ENCODE measurements around the gene ERC2.
"Not testable (repeated sequence)": the region's sequence is repeated elsewhere in the genome, so short reads cannot be mapped to it uniquely, and the experiment has no call there.

Gene ERC2

DNA sequence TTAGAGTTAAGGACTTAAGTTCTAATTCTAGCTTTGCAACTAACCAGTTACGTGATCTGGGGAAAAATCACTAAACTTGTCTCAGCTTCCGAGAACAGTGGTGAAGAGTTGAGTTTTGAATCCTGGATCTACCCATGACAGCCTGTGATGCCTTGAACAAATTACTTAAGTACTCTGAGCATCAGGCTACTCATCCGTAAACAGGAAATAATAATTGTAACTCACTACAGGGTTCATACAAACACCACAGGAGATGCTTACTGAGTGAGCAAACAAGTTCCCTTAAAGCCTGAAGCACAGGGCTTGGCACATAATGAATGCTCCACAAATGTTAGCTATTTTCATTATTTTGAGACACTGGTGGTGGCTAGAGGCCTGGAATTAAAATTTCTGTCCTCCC is 158.8 kb downstream of the ERC2 start:
- DNase-seq (ENCODE audit: low read depth in 2 of 2), result no peak

DNA sequence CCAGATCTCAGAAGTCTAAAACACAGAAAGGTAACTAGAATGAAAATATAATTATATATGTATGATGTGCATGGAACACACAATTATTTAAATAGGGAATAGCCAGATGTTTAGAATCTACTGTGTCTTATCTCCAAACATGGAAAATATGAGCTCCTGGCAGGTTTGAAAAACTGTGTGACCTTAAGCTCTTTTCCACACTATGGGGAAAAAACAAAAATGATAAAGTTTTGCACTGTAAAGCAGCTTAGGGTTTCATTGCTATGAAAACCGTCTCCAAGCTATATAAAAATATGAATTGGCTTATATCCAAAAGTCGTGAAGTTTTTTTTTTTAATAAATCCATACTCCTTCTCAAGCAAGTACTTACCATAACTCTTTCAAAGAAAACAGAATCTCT is 159.8 kb downstream of the ERC2 start:
- no peak for DNase-seq (ENCODE audit: low read depth in 2 of 2)

DNA sequence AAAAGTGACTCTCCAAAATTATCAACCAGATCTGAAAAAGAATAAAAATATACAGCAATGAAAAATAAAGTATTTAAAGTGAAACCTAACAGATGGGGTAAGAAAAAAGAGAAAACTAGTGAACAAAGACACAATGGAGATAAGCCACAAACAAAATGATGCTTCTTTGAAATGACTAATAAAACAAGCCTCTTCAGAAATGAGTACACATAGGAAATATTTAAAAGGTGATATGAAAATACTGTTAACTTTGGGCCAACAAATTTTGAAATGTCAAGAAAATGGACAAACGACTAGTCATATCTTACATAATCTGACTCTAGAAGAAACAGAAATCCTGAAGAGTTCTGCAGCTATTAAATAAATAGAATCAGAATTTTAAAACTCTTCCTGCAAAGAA is 164.2 kb downstream of the ERC2 start:
- DNase-seq (ENCODE audit: low read depth in 2 of 2), result no peak

DNA sequence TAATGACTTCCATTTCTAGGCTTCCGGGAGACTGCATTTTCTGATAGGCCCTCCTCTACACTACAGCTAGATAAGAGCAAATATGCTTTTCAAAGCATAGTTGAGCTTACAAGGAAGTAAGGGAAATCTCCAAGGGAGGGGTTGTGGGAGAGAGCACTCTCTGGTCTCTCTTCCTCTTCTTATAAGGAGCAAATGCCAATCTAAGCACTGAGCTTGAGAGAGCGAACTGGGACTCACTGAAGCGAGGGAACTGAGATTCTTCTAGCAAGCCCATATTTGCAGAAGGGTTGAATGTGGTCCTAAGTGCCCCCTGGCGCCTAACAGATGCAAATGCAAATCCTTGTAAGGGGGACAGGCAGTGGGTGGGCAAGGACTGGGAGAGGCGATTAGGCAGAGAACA is 164.8 kb downstream of the ERC2 start:
- DNase-seq (ENCODE audit: low read depth in 2 of 2), result no peak

DNA sequence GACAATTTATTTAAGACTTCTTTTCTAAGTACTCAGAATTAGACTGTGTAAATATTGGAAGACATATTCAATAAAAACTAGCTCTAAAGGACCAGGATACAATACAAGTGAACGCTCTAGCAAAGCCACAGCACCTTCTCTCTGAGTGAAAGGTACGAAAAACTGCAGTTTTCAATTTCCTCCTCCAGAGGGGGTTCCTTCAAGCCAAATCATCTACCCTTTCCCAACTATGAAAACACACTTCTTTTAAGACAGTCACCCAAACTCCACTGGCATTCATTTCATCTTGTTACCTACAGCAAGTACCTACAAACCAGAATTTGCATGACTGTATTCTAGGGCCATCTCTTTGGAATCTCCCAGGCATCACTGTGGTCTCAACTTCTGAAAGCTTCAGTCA is 165.8 kb downstream of the ERC2 start:
- DNase-seq (ENCODE audit: low read depth in 2 of 2), result no peak

DNA sequence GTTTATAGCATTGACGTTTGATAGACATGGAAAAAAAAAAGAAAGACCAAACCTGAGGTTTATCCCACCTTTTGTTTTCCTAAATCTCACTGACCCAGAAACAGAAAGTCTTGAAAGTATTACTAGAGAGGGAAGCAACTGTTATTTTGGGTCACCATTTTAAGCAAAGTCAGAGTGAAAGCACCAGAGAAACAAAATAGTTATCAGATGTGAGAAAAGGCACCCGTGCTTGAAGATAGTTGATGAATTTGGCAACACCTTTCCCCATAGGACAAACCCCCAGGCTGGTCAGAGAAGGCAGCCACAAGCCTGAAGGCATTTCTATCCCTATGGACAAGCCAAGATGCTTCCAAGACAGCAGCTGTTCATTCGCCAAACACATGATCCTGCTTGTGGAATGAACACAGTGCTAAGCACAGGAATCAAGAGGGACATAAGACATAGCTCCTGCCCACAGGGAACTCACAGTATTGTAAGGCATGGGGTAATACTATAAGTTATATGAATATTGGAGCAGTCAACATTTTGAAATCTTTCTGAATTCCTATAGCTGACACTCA is 170.9 kb downstream of the ERC2 start:
- DNase-seq (ENCODE audit: low read depth in 2 of 2), result no peak

DNA sequence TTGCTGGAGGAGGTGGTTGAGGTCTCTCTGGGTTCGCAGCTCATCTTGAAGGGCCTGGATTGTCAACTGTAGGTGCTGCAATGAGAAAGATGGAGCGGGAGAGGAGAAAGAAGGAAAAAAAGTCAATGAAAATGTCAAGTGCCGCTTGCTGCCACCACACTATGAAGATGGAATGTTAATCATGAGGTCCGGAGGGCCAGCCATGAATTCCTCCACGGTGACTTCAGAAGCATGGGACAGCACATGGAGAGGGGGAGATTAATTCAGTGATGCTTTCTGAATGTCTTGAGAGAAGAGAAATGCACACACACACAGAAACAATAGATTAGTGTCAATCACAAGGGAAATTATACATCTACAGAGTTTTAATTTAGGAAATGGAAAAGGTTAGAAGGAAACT is 171.9 kb downstream of the ERC2 start:
- DNase-seq (ENCODE audit: low read depth in 2 of 2), result no peak

DNA sequence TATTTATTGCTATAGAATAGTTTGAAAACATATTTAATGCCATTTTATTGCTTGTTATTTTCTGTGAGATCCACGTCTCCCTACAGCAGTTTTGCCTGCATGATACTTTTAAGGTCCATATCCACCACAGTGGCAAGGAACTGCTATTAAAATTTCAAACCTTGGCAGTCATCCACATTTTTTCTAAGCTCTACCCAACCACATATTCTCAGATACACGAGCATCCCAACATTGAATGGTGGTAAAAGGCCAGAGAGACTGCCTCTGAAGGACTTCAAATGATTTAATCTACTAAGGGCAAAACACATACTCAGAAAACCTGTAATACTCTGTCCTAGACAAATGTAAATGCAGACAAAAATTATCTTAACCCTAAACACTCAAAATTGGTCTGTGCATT is 173.1 kb downstream of the ERC2 start:
- no peak for DNase-seq (ENCODE audit: low read depth in 2 of 2)

DNA sequence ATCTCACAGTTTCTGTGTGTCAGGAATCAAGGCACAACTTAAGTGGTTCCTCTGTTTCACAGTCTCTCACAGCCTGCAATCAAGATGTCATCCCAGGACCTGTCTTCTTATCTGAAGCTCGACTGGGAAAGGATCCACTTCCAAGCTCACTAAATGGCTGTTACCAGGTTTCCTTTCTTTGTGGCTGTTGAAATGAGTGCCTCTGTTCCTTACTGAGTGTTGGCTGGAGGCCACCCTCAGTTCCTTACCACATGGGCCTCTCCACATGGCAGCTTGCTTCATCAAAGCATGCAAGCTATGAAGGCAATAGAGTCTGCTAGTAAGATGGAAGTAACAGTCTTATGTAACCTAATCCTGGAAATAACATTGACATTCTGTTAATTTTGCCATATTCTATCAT is 174.0 kb downstream of the ERC2 start:
- DNase-seq (ENCODE audit: low read depth in 2 of 2), result no peak

DNA sequence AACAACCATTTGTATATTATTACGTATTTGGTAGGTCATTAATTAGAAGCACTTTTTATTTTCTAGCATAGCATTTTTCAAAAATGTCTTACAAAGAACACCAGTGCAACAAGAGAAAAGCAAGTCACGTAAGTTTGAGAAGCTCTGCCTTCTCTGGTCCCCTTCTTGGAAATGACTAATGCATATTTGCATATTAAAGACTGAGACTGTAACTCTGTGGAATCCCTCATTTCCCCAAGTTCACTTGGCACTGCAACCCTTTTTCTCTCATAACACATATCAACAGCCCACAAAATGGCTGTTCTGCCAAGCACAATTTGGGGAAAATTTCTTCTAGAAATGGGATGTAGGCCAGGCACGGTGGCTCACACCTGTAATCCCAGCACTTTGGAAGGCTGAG is 176.3 kb downstream of the ERC2 start:
- DNase-seq (ENCODE audit: low read depth in 2 of 2), result no peak

DNA sequence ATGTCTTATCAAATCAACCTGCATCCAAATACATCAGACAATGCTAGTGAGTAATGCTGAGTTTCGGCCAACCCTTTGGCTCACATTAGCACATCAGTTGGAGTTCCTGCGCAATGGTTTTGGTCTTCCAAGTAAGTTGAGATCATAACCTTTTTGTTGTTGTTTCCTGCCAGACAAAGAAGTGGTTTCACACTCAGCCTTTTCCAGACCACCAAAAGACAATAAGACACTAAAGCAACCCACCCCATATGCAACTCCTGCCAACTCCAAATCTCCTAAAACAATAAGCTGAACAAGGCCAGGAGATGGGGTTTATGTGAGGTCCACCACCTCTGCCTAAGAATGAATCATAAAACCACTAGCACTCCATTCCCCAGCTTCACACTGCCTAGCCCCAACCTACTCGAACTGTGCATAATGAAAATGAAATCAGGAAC is 177.0 kb downstream of the ERC2 start:
- DNase-seq (ENCODE audit: low read depth in 2 of 2), result no peak

DNA sequence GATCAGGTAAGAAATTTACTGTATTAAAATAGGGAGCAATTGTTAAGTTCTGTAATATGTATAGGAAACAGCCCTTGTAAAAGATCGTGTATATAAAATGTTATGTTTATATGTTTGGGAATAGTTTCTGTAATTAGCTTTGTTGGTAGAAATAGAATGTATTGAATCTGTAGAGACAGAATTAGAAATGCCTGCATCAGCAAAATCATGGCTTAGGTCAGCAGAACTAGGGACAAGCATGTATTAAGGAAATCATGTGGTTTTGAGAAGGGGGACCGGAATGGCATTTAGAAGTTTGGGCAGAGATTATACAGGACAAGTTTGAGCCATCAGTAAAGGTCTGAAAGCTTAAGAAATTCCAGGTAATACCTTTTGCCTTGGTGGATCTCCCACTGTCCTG is 177.9 kb downstream of the ERC2 start:
- DNase-seq (ENCODE audit: low read depth in 2 of 2), result no peak

DNA sequence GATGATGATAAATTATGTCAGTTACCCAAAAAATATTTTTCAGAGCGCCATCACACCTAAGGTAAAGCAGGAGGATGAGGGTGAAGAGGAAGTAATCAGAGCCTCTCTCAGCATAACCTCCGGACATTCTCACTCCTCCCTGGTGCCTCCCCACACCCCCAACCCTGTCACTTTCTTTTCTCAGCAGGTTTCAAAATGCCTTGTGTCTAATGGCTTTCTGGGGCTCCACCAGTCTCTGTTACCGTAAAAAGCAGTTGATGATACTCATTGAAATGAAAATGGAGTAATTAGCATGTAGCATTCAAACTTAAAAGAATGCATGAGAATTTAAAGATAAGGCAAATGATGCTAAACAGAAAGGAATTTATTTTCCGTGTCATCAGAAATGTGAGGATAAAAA is 180.0 kb downstream of the ERC2 start:
- no peak for DNase-seq (ENCODE audit: low read depth in 2 of 2)

DNA sequence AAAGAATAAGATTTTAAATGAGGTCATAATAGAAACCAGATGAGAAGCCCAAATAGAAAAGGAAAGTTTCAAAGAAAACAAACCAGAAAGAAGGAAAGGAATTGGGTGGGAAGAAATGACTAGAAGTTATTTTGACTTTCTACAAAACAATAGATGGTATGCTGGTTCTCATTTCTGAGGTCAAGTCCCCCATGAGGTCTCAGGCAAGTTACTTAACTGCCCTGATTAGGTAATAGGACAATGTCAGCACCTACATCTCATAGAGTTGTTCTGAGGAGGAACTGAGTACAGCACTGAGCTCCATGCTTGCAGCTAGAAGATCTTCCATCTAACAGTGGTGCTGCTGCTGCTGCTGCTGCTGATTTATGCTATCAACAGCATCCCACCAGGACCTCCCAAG is 185.9 kb downstream of the ERC2 start:
- DNase-seq (ENCODE audit: low read depth in 2 of 2), result no peak

DNA sequence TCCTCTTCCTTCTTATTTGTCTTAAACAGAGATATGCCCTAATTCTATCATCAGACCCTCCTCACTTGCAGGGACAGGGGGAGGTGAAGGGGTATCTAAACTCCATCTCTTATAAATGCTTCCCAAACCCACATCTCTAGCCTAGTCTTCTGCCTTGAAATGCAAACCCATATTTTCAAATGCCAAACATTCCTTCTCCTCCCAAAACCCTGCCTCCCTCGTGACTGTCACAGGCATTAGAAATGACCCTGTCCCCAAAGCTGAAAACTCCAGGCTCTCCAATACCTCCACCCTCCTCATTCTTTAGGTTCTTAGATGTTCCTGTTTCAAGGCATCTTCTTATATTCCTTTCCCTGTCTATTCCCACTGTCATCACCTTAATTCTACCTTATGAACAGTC is 191.0 kb downstream of the ERC2 start:
- no peak for DNase-seq (ENCODE audit: low read depth in 2 of 2)

DNA sequence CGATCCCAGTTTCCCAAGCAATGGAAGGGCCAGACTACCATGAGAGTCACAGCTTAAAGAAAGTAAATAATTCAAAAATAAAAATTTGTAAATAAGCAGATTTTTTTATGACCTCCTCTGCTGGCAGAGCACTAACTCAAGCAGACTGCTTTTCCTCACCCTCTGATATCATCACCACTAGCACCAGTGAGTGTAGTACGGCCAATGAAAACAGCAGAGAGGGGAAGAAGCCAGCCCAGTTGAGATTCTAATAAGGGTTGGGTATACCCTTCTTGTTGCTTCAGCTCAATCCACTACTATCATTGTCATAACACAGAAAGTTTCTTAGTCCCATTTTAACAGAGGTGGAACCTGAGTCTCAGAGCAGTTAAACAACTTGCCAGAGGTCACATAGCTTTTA is 193.1 kb downstream of the ERC2 start:
- no peak for DNase-seq (ENCODE audit: low read depth in 2 of 2)

DNA sequence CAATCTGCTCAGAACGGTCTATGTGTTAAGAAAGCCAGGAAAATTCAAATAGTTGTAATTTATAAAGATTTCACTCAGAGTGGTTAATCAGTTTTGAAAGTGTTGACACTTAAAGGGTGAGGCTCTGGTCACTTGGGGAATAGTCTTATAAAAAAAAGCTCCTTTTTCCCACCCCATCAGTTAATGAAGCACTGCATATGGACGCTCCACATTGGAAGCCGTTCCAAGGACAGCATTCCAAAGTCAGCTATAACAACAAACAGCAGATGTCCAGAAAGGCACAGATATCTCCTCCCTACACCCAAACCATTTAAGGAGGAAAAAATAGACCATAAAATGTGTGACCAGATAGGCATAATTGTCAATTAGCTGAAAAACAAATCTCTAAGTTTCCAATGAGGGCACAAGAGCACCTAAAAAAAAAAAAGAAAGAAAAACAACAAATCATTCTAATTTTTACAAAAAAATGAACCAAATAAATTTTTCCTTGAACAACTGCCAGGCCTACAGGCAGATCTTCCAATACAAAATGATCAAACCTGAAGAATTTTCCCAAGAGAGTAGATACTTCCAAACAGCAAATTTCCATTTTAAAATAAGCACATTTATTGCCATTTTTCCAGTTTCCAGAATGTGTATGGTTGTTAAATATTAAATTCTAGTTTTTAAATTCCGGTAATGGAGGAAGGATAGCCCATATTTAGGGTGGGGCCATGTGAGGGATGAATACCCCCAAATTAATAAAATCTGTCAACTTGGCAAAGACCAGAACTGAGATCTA is 198.3 kb downstream of the ERC2 start:
- DNase-seq (ENCODE audit: low read depth in 2 of 2), result no peak

DNA sequence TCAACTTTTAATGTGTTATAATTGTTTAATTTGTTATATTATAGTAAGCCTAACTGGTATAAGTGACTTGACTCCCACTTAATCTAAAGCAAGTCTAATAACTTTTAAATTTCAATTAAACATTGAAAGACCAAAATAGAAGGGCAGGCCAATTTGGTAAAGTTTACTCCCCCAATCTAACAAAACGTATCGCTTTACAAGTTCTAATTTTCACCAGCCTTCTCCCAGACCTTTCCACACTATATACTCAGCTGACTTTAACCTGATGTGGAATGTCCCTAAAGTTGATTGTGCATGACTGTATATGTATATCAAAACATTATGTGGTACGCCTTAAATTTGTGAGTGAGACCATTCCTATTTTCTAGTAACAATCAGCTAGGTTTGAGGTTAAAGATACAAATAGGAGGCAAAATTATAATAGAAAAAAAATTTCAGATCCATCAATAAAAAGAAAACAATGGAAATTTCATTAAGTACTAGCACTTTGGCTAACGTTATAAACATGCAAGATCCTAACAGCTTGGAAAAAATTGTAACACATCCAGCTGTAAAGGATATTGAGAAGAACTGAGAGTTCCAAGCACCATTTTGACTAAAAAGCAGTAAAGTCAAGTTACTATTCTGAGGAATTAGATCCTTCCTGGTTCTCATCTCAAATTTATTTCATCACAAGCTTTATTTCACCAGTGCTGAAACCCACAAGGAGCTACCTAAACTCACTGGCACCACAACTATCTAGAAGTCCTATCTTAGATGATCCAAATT is 199.5 kb downstream of the ERC2 start:
- DNase-seq (ENCODE audit: low read depth in 2 of 2), result no peak

DNA sequence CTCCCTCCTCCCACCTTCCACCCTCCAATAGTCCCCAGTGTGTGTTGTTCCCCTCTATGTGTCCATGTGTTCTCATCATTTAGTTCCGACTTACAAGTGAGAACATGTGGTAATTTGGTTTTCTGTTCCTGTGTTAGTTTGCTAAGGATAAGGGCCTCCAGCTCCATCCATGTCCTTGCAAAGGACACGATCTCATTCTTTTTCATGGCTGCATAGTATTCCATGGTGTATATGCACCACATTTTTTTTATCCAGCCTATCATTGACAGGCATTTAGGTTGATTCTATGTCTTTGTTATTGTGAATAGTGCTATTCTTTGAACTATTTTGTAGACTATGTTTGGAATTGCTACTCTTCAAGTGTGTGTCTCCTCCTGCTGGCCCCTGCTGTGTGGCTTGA is 206.4 kb downstream of the ERC2 start:
- DNase-seq (ENCODE audit: low read depth in 2 of 2), result not testable (repeated sequence)

DNA sequence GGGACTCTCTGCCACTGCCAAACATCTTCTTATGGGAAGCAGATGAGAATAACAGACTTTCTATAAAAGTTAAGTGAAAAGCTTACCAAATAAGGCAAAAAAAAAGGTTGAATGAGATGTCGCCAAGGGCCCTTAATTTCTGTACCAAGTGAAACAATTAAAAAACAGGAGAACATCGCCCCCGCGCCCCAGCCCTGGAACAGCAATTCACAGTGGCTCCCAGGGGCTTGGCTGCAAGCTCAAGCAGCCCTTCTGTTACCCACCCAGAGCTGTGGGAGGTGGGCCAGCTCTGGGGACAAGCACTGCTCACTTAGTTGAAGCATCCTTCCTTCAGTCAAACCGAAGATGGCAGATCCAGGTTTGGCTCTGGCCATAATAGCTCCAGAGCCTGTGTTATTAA is 208.0 kb downstream of the ERC2 start:
- no peak for DNase-seq (ENCODE audit: low read depth in 2 of 2)

DNA sequence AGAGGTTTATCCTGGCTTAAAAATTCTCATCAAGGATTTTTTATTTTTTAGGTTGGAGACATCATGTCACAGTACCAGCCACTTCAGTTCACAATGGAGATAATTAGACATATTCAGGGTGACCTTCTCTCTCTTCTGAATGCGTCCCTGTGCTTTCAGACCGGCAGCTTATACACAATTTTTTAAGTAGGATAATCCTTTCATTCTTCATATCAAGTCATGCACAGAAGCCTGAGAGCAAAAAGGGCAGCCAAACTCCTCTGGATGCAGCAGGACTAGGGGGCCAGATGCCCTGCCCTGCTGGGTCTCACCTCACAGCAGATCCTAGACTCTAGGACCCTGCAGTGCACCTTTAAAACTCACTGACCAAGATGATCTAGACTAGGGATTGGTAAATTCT is 210.4 kb downstream of the ERC2 start:
- DNase-seq (ENCODE audit: low read depth in 2 of 2), result no peak

DNA sequence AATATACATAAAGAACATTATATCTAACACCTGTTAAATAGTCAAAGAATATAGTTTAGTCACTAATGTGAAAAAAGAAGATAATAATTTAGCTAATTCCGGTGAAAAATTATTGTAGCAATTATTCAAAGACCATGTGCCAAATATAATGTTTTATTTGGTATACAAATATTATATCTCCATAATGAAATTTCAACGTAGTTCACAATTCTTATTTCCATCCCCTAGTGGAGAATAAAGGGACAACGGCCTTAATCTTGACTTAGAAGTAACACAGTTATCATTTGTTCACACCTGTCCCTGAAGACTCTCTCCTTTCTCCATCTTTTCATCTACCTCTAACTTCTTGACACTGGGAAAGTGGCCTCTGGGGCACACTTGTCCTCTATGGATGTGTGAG is 213.4 kb downstream of the ERC2 start:
- DNase-seq (ENCODE audit: low read depth in 2 of 2), result no peak

Measured in stimulated activated CD4-positive, alpha-beta T cell treated with anti-CD3 and anti-CD28 coated beads, Interleukin-1b, Interleukin-23, amount 100 ng/mL, for 1 hour (primary cell).